Measurements from ENCODE around the gene RPS6KA3.
"Not testable (repeated sequence)": the region's sequence is repeated elsewhere in the genome, so short reads cannot be mapped to it uniquely, and the experiment has no call there.

RPS6KA3 gene

GRCh38 chrX:20140420-20140819 is 126.3 kb downstream of the RPS6KA3 start:
- no peak for DNase-seq

GRCh38 chrX:20139966-20140365 is 126.7 kb downstream of the RPS6KA3 start:
- no peak for DNase-seq

GRCh38 chrX:20135944-20136343 is 130.8 kb downstream of the RPS6KA3 start:
- no peak for DNase-seq

- DNase-seq = no peak
Observed at GRCh38 chrX:20132666-20133065, 134.0 kb downstream of the RPS6KA3 start.

GRCh38 chrX:20130357-20130756 is 136.4 kb downstream of the RPS6KA3 start:
- DNase-seq = no peak

- DNase-seq = no peak
Observed at GRCh38 chrX:20129547-20129946, 137.2 kb downstream of the RPS6KA3 start.

- DNase-seq = no peak
Observed at GRCh38 chrX:20128670-20129069, 138.0 kb downstream of the RPS6KA3 start.

GRCh38 chrX:20127440-20127839 is 139.3 kb downstream of the RPS6KA3 start:
- DNase-seq = not testable (repeated sequence)

GRCh38 chrX:20126833-20127232 is 139.9 kb downstream of the RPS6KA3 start:
- not testable (repeated sequence) for DNase-seq

- DNase-seq = no peak
Observed at GRCh38 chrX:20124964-20125363, 141.7 kb downstream of the RPS6KA3 start.

GRCh38 chrX:20118065-20118824 is 148.5 kb downstream of the RPS6KA3 start:
- no peak for DNase-seq

- DNase-seq = no peak
Observed at GRCh38 chrX:20116577-20117240, 150.0 kb downstream of the RPS6KA3 start, which contains the start of gene MAP7D2. MAP7D2 (minus strand) TSS chrX:20116907; CDS start chrX:20116879, 28 bp downstream.

GRCh38 chrX:20116087-20116576 is 150.6 kb downstream of the RPS6KA3 start:
- no peak for DNase-seq

GRCh38 chrX:20112022-20112774 is 154.5 kb downstream of the RPS6KA3 start:
- DNase-seq = no peak

GRCh38 chrX:20111271-20111670 is 155.4 kb downstream of the RPS6KA3 start:
- no peak for DNase-seq

- no peak for DNase-seq
Observed at GRCh38 chrX:20101934-20102581, 164.7 kb downstream of the RPS6KA3 start.
